GM10266 (cell line): ENCODE data around the gene GSTM4.
"Not testable (repeated sequence)": the region's sequence is repeated elsewhere in the genome, so short reads cannot be mapped to it uniquely, and the experiment has no call there.

Experiments
- DNase-seq: peaks from one replicate; pipeline ENCODE4 v3.0.0; 2012; ENCODE audit errors: extremely low spot score
- CTCF ChIP-seq: IDR thresholded peaks from 2 replicates; pipeline ENCODE4 v1.5.1; 2012; ENCODE audit warnings: mild to moderate bottlenecking, low read depth; ENCODE audit not compliant: control insufficient read depth, insufficient read depth; ENCODE audit errors: missing control alignments

Gene GSTM4

GRCh38 chr1:109659997-109660690 lies 4.2 kb downstream of the GSTM4 start:
- TF ChIP-seq CTCF = no peak
- no peak for DNase-seq

DNA sequence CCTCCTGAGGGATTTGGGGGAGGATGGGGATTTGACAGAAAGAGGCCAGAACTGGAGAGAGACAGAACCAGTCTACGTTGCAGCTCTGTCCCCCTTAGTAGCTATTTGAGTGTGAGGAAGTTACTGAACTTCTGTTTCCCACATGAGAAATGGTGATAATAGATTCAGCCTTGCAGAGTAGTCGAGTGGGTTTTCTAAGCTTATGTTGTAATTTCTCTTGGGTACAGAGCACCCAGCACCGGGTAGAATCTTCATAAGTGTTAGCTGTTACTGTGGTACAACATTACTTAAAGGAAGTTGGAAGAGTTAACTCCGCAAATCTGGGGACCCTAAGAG lies 4.8 kb downstream of the GSTM4 start:
- not testable (repeated sequence) for DNase-seq

GRCh38 chr1:109661391-109661790 lies 5.5 kb downstream of the GSTM4 start:
- no peak for DNase-seq
- no peak for TF ChIP-seq CTCF

- DNase-seq = peak; percentile 0
- no peak for TF ChIP-seq CTCF
Observed at GRCh38 chr1:109664671-109665070, 8.8 kb downstream of the GSTM4 start.

GRCh38 chr1:109667452-109668122 lies 11.7 kb downstream of the GSTM4 start, which contains the start of gene GSTM2:
TSS of gene GSTM2 (plus strand) at chr1:109668057. CDS start at chr1:109668116, 59 bp downstream.
- peak; percentile 84 for DNase-seq
- TF ChIP-seq CTCF = no peak

DNA sequence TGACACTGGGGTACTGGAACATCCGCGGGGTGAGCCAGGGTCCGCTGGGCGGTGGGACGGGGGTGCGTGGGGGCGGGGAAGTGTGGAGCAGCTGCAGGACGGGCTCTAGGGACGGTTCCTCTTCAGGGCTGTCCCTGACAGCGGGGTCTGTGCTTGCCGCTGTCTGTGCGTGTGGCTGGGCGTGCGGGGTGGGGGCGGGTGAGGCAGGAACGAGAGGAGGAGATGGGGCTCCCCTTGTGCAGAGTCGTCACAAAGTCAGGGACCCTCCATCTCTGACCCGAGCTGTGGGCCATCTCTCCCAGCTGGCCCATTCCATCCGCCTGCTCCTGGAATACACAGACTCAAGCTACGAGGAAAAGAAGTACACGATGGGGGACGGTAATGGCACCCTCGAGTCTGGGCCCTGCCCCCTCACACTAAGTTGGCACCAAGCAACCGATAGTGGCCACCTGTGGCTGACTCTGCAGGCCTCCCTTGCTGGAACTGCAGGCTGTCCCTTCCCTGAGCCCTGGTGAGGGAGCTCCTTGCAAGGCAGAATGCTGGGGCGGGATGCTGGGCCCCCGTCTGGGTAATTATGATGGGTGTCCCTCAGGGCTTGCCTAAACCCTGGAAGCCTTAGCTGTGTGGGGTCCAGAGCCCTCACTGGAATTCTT lies 12.3 kb downstream of the GSTM4 start:
- peak; percentile 3 for DNase-seq
- TF ChIP-seq CTCF = no peak

- peak; percentile 5 for DNase-seq
Observed at GRCh38 chr1:109669246-109669948, 13.5 kb downstream of the GSTM4 start.

DNA sequence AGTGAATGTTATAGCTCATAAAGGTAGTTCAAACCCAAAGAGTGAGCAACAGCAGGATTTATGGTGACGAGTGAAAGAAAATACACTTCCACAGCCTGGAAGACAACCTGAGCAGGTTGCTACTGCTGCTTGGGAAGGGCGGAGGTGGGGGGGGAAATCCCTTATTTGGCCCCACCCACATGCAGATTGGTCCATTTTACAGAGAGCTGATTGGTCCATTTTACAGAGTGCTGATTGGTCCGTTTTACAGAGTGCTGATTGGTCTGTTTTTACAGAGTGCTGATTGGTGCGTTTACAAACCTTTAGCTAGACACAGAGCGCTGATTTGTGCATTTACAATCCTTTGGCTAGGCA lies 14.0 kb downstream of the GSTM4 start:
- not testable (repeated sequence) for DNase-seq

More at GRCh38 chr1:109669246-109669948, 13.5 kb downstream of the GSTM4 start:
- TF ChIP-seq CTCF = no peak
